Liver (tissue), 9 donors: ENCODE data around the gene ARAP2. TPM values are rescaled to one million over a fixed set of nuclear protein-coding genes. Genes with fewer than 3 reads are reported as not detected.

Source experiments
- DNase-seq: peaks from one replicate; pipeline ENCODE4 v3.0.0-alpha.2; 2017; ENCODE audit warnings: low spot score
- H3K27ac ChIP-seq, 2 donors: one replicate each; pipeline ENCODE4 v1.7.0; 2013; ENCODE audit warnings: inconsistent platforms in 2 of 2, low read length in 2 of 2, control low read depth in 1 of 2, low read depth in 1 of 2, mild to moderate bottlenecking in 1 of 2
- H3K27me3 ChIP-seq, 4 donors: one replicate each; pipeline versions ENCODE4 v1.6.1 to v1.7.0; 2013; ENCODE audit warnings: low read length in 3 of 4, inconsistent platforms in 1 of 4, mild to moderate bottlenecking in 1 of 4, moderate library complexity in 1 of 4; ENCODE audit not compliant: control insufficient read depth in 4 of 4, insufficient read depth in 4 of 4
- H3K36me3 ChIP-seq, 4 donors: one replicate each; pipeline versions ENCODE4 v1.6.1 to v1.7.0; 2013; ENCODE audit warnings: low read length in 3 of 4, mild to moderate bottlenecking in 3 of 4, low read depth in 1 of 4, moderate library complexity in 1 of 4; ENCODE audit not compliant: control insufficient read depth in 4 of 4, insufficient read depth in 3 of 4
- H3K4me1 ChIP-seq, 4 donors: one replicate each; pipeline versions ENCODE4 v1.6.1 to v1.7.0; 2013; ENCODE audit warnings: low read length in 3 of 4, mild to moderate bottlenecking in 3 of 4, moderate library complexity in 1 of 4; ENCODE audit not compliant: control insufficient read depth in 4 of 4, insufficient read depth in 4 of 4
- H3K4me3 ChIP-seq, 3 donors: one replicate each; pipeline versions ENCODE4 v1.6.1 to v1.7.0; 2013; ENCODE audit warnings: low read length in 3 of 3, control low read depth in 1 of 3, low read depth in 1 of 3, mild to moderate bottlenecking in 1 of 3
- H3K9ac ChIP-seq, 2 donors: one replicate each; pipeline ENCODE4 v1.7.0; 2013; ENCODE audit warnings: low read length in 2 of 2, mild to moderate bottlenecking in 2 of 2, moderate library complexity in 2 of 2, control low read depth in 1 of 2, low read depth in 1 of 2
- H3K9me3 ChIP-seq, 4 donors: one replicate each; pipeline versions ENCODE4 v1.6.1 to v1.7.0; 2013; ENCODE audit warnings: low read length in 3 of 4; ENCODE audit not compliant: control insufficient read depth in 4 of 4
- EGR1 ChIP-seq, 2 donors: IDR thresholded peaks; 2 replicates each; pipeline ENCODE4 v1.6.1; 2016 to 2018; ENCODE audit warnings: antibody characterized with exemption in 2 of 2, low read depth in 2 of 2
- FOXA1 ChIP-seq: IDR thresholded peaks from 2 replicates; pipeline ENCODE4 v1.6.1; 2016; ENCODE audit warnings: antibody characterized with exemption
- FOXA2 ChIP-seq: IDR thresholded peaks from 2 replicates; pipeline ENCODE4 v1.6.1; 2016; ENCODE audit warnings: antibody characterized with exemption
- GABPA ChIP-seq, 2 donors: IDR thresholded peaks in 1 of 2; conservative IDR thresholded peaks in 1 of 2; 2 replicates each; pipeline ENCODE4 v1.6.1; 2016; ENCODE audit warnings: antibody characterized with exemption in 2 of 2, mild to moderate bottlenecking in 1 of 2, moderate library complexity in 1 of 2
- HNF4A ChIP-seq, 2 donors: conservative IDR thresholded peaks; 2 replicates each; pipeline ENCODE4 v1.6.1; 2016; ENCODE audit warnings: antibody characterized with exemption in 2 of 2, mild to moderate bottlenecking in 2 of 2
- HNF4G ChIP-seq: IDR thresholded peaks from 2 replicates; pipeline ENCODE4 v1.6.1; 2016; ENCODE audit warnings: antibody characterized with exemption
- JUND ChIP-seq, 2 donors: IDR thresholded peaks; 2 replicates each; pipeline ENCODE4 v1.6.1; 2016; ENCODE audit warnings: antibody characterized with exemption in 2 of 2
- NR2F2 ChIP-seq: IDR thresholded peaks from 2 replicates; pipeline ENCODE4 v1.6.1; 2016; ENCODE audit warnings: antibody characterized with exemption
- RAD21 ChIP-seq, 2 donors: IDR thresholded peaks; 2 replicates each; pipeline ENCODE4 v1.6.1; 2016; ENCODE audit warnings: antibody characterized with exemption in 2 of 2, mild to moderate bottlenecking in 2 of 2
- RXRA ChIP-seq, 2 donors: IDR thresholded peaks; 2 replicates each; pipeline ENCODE4 v1.6.1; 2017 to 2018; ENCODE audit warnings: antibody characterized with exemption in 2 of 2, mild to moderate bottlenecking in 1 of 2
- SP1 ChIP-seq: IDR thresholded peaks from 2 replicates; pipeline ENCODE4 v1.6.1; 2018; ENCODE audit warnings: antibody characterized with exemption, mild to moderate bottlenecking
- TAF1 ChIP-seq: conservative IDR thresholded peaks from 2 replicates; pipeline ENCODE4 v1.6.1; 2016; ENCODE audit warnings: antibody characterized with exemption, mild to moderate bottlenecking
- YY1 ChIP-seq: IDR thresholded peaks from 2 replicates; pipeline ENCODE4 v1.6.1; 2016; ENCODE audit warnings: antibody characterized with exemption, mild to moderate bottlenecking
- ZBTB33 ChIP-seq: IDR thresholded peaks from 2 replicates; pipeline ENCODE4 v1.6.1; 2016; ENCODE audit warnings: antibody characterized with exemption
- WGBS: extraction: QIAGEN DNeasy Blood & Tissue Kit; methylation state at CpG from one replicate; pipeline ENCODE4 v1.1.7; 2013; 5-methylcytosine and 5-hydroxymethylcytosine counted together
- polyA plus RNA-seq, 2 donors: library from polyadenylated mRNA; stranded (reverse) in 1 of 2; unstranded in 1 of 2; fragments of 200-250 nt in 1 of 2; fragments of >200 nt in 1 of 2; fragmentation: Nextera tagmentation in 1 of 2; extraction: Ambion mirVana in 1 of 2; gene quantifications; one replicate each; pipeline versions ENCODE4 v1.2.1 to v1.2.3, GENCODE V29; 2013 to 2015
- total RNA-seq, 2 donors: library from RNA; depleted of rRNA; stranded (reverse); fragments of >200 nt; gene quantifications; one replicate each; pipeline ENCODE4 v1.2.3, GENCODE V29; 2014
- TF ChIP-seq, protein P1 (sequence below): fragments of 150-350 bp; IDR thresholded peaks from 2 replicates; pipeline ENCODE4 v1.5.1; 2017; ENCODE audit warnings: improper control_type of control experiment, low read depth, low read length; ENCODE audit not compliant: missing input control
- TF ChIP-seq, protein P2 (sequence below): IDR thresholded peaks from 2 replicates; pipeline ENCODE4 v1.6.1; 2016; ENCODE audit warnings: antibody characterized with exemption
- TF ChIP-seq, protein P3 (sequence below): IDR thresholded peaks from 2 replicates; pipeline ENCODE4 v1.6.1; 2016; ENCODE audit warnings: antibody characterized with exemption
- TF ChIP-seq, protein P4 (sequence below): IDR thresholded peaks from 2 replicates; pipeline ENCODE4 v1.6.1; 2016; ENCODE audit warnings: antibody characterized with exemption, mild to moderate bottlenecking
- donor health status: healthy.
- donor health status: healthy.
- donor health status: healthy.
- donor health status: healthy.
- donor health status: healthy.

ARAP2 gene
- total and polyA plus RNA-seq, 4 donors: 1.6 to 23.6 (median 5.4) TPM

DNA sequence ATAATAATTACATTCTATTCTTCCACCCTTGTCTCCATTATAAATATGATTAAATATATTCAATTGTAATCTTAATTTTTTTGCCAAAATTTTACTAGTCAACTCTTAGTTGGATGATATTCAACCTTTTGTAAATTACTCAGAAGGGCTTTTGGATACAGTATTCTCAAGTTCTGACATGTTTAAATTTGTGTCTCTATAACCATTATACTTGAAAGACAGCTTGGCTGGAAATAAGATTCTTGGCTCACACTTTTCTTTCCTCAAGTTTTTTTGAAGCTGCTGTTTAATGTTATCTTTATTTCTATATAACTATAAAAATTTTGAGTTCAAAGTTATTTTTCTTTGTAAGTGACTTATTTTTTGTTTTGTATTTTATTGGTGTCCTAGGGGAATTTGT, 214.4 kb downstream of the ARAP2 start:
- Histone ChIP-seq H3K9ac (no peak overlapping the region), H3K27me3 (no peaks in the 10 kb centered on the region), H3K9me3 (no peaks in the 10 kb centered on the region), H3K4me1 (no peaks in the 10 kb centered on the region), H3K27ac (no peak overlapping the region), H3K4me3 (no peak overlapping the region), H3K36me3 (no peaks in the 10 kb centered on the region)
- DNase-seq: no peak
- TF ChIP-seq GABPA (IDR thresholded peaks at IDR 0.05 in 1 of 2, conservative IDR thresholded peaks at IDR 0.05 in 1 of 2) (no peak), EGR1 (IDR thresholded peaks at IDR 0.05; ENCODE audit: low read depth in 2 of 2) (no peak), YY1 (no peak)

DNA sequence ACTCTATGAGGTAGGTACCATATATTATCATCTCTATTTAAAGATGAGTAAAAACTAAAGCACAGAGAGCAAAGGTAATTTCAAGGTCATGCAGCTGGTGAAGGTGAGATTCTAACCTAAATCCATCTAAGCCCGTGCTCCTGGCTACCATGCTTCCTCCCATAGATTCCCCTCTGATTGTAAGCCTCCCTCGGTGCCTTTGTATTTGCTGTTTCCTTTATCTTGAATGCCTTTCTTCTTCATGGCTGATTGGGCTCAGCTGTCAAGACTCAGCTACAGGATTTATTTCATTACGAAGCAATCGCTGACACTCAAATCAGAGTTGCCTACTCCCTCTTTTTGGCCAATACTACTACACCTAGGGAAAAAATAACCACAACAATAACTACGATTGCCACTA, 217.1 kb downstream of the ARAP2 start:
- Histone ChIP-seq H3K27ac (no peak overlapping the region), H3K36me3 (no peaks in the 10 kb centered on the region), H3K4me1 (no peaks in the 10 kb centered on the region), H3K27me3 (no peaks in the 10 kb centered on the region), H3K9me3 (no peaks in the 10 kb centered on the region), H3K4me3 (no peak overlapping the region), H3K9ac (no peak overlapping the region)
- TF ChIP-seq, protein P1, sequence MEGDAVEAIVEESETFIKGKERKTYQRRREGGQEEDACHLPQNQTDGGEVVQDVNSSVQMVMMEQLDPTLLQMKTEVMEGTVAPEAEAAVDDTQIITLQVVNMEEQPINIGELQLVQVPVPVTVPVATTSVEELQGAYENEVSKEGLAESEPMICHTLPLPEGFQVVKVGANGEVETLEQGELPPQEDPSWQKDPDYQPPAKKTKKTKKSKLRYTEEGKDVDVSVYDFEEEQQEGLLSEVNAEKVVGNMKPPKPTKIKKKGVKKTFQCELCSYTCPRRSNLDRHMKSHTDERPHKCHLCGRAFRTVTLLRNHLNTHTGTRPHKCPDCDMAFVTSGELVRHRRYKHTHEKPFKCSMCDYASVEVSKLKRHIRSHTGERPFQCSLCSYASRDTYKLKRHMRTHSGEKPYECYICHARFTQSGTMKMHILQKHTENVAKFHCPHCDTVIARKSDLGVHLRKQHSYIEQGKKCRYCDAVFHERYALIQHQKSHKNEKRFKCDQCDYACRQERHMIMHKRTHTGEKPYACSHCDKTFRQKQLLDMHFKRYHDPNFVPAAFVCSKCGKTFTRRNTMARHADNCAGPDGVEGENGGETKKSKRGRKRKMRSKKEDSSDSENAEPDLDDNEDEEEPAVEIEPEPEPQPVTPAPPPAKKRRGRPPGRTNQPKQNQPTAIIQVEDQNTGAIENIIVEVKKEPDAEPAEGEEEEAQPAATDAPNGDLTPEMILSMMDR: no peak
- TF ChIP-seq, protein P2, sequence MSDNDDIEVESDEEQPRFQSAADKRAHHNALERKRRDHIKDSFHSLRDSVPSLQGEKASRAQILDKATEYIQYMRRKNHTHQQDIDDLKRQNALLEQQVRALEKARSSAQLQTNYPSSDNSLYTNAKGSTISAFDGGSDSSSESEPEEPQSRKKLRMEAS: no peak
- no peak for TF ChIP-seq GABPA (IDR thresholded peaks at IDR 0.05 in 1 of 2, conservative IDR thresholded peaks at IDR 0.05 in 1 of 2)
- TF ChIP-seq NR2F2: no peak
- TF ChIP-seq HNF4A (conservative IDR thresholded peaks at IDR 0.05): no peak
- TF ChIP-seq FOXA1: no peak
- TF ChIP-seq FOXA2: no peak
- no peak for TF ChIP-seq HNF4G
- TF ChIP-seq RXRA (IDR thresholded peaks at IDR 0.05): no peak
- TF ChIP-seq, protein P3, sequence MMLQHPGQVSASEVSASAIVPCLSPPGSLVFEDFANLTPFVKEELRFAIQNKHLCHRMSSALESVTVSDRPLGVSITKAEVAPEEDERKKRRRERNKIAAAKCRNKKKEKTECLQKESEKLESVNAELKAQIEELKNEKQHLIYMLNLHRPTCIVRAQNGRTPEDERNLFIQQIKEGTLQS: no peak
- no peak for TF ChIP-seq JUND (IDR thresholded peaks at IDR 0.05)
- TF ChIP-seq, protein P4, sequence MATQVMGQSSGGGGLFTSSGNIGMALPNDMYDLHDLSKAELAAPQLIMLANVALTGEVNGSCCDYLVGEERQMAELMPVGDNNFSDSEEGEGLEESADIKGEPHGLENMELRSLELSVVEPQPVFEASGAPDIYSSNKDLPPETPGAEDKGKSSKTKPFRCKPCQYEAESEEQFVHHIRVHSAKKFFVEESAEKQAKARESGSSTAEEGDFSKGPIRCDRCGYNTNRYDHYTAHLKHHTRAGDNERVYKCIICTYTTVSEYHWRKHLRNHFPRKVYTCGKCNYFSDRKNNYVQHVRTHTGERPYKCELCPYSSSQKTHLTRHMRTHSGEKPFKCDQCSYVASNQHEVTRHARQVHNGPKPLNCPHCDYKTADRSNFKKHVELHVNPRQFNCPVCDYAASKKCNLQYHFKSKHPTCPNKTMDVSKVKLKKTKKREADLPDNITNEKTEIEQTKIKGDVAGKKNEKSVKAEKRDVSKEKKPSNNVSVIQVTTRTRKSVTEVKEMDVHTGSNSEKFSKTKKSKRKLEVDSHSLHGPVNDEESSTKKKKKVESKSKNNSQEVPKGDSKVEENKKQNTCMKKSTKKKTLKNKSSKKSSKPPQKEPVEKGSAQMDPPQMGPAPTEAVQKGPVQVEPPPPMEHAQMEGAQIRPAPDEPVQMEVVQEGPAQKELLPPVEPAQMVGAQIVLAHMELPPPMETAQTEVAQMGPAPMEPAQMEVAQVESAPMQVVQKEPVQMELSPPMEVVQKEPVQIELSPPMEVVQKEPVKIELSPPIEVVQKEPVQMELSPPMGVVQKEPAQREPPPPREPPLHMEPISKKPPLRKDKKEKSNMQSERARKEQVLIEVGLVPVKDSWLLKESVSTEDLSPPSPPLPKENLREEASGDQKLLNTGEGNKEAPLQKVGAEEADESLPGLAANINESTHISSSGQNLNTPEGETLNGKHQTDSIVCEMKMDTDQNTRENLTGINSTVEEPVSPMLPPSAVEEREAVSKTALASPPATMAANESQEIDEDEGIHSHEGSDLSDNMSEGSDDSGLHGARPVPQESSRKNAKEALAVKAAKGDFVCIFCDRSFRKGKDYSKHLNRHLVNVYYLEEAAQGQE: no peak
- no peak for TF ChIP-seq TAF1
- TF ChIP-seq EGR1 (IDR thresholded peaks at IDR 0.05; ENCODE audit: low read depth in 2 of 2): no peak
- no peak for TF ChIP-seq YY1
- no peak for TF ChIP-seq SP1
- TF ChIP-seq RAD21 (IDR thresholded peaks at IDR 0.05): no peak
- no peak for TF ChIP-seq ZBTB33
- WGBS: 60% methylated on average over 5 of the region's 5 CpGs
- no peak for DNase-seq
